ENCODE measurements around the gene C3orf85.

The C3orf85 gene

GRCh38 chr3:109184726-109185125, 48.2 kb downstream of the C3orf85 start:
- H3K4me3 ChIP-seq (ENCODE audit: low read depth, low read length) = no peak overlapping the region
- no peak overlapping the region for H3K27ac ChIP-seq (ENCODE audit: low read depth, low read length)
- no peaks in the 10 kb centered on the region for H3K27me3 ChIP-seq (ENCODE audit: insufficient read depth, low read length)
- H3K36me3 ChIP-seq (ENCODE audit: insufficient read depth, low read length) = no peaks in the 10 kb centered on the region
- no peaks in the 10 kb centered on the region for H3K79me2 ChIP-seq (ENCODE audit: control insufficient read depth, insufficient read depth, low read length, unreplicated experiment)
- H3K4me1 ChIP-seq (ENCODE audit: control insufficient read depth, insufficient read depth, low read length, unreplicated experiment) = no peaks in the 10 kb centered on the region
- no peak overlapping the region for H2AFZ ChIP-seq (ENCODE audit: low read length, unreplicated experiment)

GRCh38 chr3:109187390-109187789, 50.9 kb downstream of the C3orf85 start:
- Histone ChIP-seq H3K27me3 (ENCODE audit: insufficient read depth, low read length) (no peaks in the 10 kb centered on the region), H3K4me1 (ENCODE audit: control insufficient read depth, insufficient read depth, low read length, unreplicated experiment) (no peaks in the 10 kb centered on the region), H3K4me3 (ENCODE audit: low read depth, low read length) (no peak overlapping the region), H2AFZ (ENCODE audit: low read length, unreplicated experiment) (no peak overlapping the region), H3K36me3 (ENCODE audit: insufficient read depth, low read length) (no peaks in the 10 kb centered on the region), H3K27ac (ENCODE audit: low read depth, low read length) (no peak overlapping the region), H3K79me2 (ENCODE audit: control insufficient read depth, insufficient read depth, low read length, unreplicated experiment) (no peaks in the 10 kb centered on the region)

GRCh38 chr3:109188741-109189140, 52.2 kb downstream of the C3orf85 start:
- no peak overlapping the region for H3K27ac ChIP-seq (ENCODE audit: low read depth, low read length)
- no peaks in the 10 kb centered on the region for H3K79me2 ChIP-seq (ENCODE audit: control insufficient read depth, insufficient read depth, low read length, unreplicated experiment)
- no peak overlapping the region for H2AFZ ChIP-seq (ENCODE audit: low read length, unreplicated experiment)
- H3K4me3 ChIP-seq (ENCODE audit: low read depth, low read length) = no peak overlapping the region
- H3K4me1 ChIP-seq (ENCODE audit: control insufficient read depth, insufficient read depth, low read length, unreplicated experiment) = no peaks in the 10 kb centered on the region
- H3K36me3 ChIP-seq (ENCODE audit: insufficient read depth, low read length) = no peaks in the 10 kb centered on the region
- H3K27me3 ChIP-seq (ENCODE audit: insufficient read depth, low read length) = no peaks in the 10 kb centered on the region

GRCh38 chr3:109191421-109191820, 54.9 kb downstream of the C3orf85 start:
- no peaks in the 10 kb centered on the region for H3K79me2 ChIP-seq (ENCODE audit: control insufficient read depth, insufficient read depth, low read length, unreplicated experiment)
- no peak overlapping the region for H3K27ac ChIP-seq (ENCODE audit: low read depth, low read length)
- no peaks in the 10 kb centered on the region for H3K36me3 ChIP-seq (ENCODE audit: insufficient read depth, low read length)
- H3K4me1 ChIP-seq (ENCODE audit: control insufficient read depth, insufficient read depth, low read length, unreplicated experiment) = no peaks in the 10 kb centered on the region
- H2AFZ ChIP-seq (ENCODE audit: low read length, unreplicated experiment) = no peak overlapping the region
- H3K27me3 ChIP-seq (ENCODE audit: insufficient read depth, low read length) = no peaks in the 10 kb centered on the region
- no peak overlapping the region for H3K4me3 ChIP-seq (ENCODE audit: low read depth, low read length)

DNA sequence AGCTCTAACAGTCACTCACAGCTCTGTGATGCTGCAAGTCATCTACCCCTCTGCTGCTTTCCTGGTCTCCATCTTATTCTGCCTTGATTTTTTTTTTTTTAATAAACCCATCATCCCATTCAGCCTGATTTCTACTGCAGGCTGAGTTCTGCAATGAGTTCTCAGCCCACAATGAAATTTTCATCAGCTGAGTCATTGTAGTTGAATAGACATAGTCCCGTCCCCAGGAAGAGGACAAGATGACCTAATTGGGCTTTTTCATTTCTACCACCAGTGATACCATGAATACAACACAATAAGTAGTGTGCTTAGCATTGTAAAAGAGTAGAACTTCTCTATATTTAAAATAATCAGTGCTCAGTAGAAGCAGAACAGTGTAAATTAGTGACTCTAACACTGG, 59.3 kb downstream of the C3orf85 start:
- H3K4me3 ChIP-seq (ENCODE audit: low read depth, low read length) = no peak overlapping the region
- H3K27ac ChIP-seq (ENCODE audit: low read depth, low read length) = no peak overlapping the region
- no peaks in the 10 kb centered on the region for H3K4me1 ChIP-seq (ENCODE audit: control insufficient read depth, insufficient read depth, low read length, unreplicated experiment)
- H3K36me3 ChIP-seq (ENCODE audit: insufficient read depth, low read length) = no peaks in the 10 kb centered on the region
- no peak overlapping the region for H2AFZ ChIP-seq (ENCODE audit: low read length, unreplicated experiment)
- H3K79me2 ChIP-seq (ENCODE audit: control insufficient read depth, insufficient read depth, low read length, unreplicated experiment) = no peaks in the 10 kb centered on the region
- no peaks in the 10 kb centered on the region for H3K27me3 ChIP-seq (ENCODE audit: insufficient read depth, low read length)
